GM18508 (cell line): ENCODE results near the gene CYP3A4.
"Not testable (repeated sequence)": the region's sequence is repeated elsewhere in the genome, so short reads cannot be mapped to it uniquely, and the experiment has no call there.

Source experiments
- ATAC-seq: cut with Tn5 transposase; IDR thresholded peaks from one replicate; pipeline ENCODE4 v1.9.1; 2021; ENCODE audit warnings: moderate number of reproducible peaks; ENCODE audit not compliant: insufficient read depth, unreplicated experiment

The CYP3A4 gene

GRCh38 chr7:99784007-99784406, at the start of gene CYP3A4:
TSS of gene CYP3A4 (minus strand) at chr7:99784184. CDS start at chr7:99784081, 103 bp downstream.
- no peak for ATAC-seq

DNA sequence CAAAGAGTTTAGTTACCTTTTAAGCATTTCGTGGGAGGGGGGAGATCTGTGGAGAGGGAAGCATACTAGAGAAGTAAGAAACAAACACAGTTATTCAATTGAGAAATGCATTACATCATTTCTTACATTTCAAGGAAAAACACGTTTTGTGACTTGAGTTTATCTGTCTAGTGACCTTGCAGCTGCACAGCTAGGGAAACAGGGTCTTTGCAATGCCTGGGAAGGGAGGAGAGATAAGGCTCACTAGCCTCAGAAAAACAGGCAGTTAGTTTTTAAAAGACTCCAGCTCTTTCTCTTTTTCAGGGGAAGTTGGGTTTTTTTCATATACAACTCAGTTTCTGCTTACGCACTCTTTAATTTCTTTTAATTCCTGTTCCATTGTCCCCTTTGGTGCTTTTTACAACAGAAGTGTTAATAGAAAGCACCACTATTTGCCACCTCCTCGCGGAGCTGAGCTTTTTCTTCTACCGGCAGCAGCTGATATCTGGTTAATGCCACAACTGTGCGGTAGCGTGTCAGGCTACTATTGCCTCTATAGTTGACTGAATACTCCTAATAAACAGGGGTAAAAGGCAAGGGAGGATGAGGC, 49.4 kb upstream of the CYP3A4 start:
- no peak for ATAC-seq

GRCh38 chr7:99831595-99831994, 47.6 kb upstream of the CYP3A4 start:
- no peak for ATAC-seq

DNA sequence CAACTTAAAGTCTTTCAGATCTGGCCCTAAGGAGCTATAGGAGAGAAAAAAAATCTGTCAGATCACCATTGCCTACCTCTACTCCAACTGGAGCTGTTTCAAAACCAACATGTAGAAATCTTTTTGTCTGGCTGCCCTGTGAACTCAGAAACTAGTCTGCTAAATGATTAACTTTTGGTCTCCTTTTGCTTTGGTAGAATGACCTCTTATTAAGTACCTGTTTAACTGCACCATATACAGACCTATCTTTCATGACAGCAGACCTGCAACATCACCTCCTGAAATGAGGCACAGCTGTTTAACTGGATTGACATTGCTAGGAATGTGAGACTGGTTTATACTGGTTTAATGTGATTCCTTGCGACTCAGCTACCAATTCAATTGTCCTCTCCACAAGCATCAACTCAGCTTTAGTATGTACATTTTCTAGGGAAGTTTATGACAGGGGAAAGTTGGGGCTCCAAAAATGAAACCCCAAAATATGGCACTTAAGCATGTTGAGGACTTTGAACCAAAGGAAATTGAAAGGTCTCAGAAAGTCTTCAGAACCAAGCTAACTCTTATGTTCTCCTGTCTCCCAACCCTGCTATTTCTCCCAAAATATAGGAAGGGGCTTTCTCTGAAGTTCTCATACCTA, 45.7 kb upstream of the CYP3A4 start:
- no peak for ATAC-seq

GRCh38 chr7:99828811-99829210, 44.8 kb upstream of the CYP3A4 start:
- no peak for ATAC-seq

DNA sequence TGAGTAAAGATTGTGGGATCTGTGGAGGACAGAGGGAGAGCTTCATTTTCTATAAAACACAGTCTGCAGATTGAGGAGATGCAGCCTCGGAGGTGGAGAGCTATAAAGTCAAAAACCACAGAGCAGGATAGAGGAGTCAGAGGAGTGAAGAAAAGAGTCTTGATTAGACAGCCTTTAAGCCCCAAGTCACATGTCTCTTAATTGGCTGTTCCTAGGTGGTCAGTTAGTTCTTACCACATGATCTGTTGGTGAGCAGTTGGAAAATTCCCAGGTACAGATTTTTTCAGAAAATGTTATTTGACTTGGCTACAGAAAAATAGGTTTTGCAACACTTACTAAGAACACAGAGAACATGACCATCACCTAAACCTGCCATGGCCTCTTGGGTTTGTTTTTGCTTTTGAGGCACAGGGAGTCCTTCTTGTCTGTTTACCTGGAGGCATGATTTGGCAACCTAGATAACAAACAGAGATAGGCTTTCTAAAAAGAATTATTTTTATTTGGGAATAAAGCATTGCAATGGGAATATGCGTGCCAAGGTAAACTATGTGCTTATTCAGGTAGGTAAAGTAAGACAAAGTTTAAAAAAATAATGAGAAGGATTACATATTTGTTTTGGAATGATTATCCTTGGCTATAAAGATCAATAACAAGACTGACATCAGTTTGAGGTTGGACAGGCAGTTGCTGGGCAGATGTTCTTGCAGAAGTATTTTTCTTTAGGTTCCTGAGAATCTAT, 43.2 kb upstream of the CYP3A4 start:
- ATAC-seq: no peak

GRCh38 chr7:99825873-99826272, 41.9 kb upstream of the CYP3A4 start:
- no peak for ATAC-seq

GRCh38 chr7:99825452-99825851, 41.5 kb upstream of the CYP3A4 start:
- no peak for ATAC-seq

DNA sequence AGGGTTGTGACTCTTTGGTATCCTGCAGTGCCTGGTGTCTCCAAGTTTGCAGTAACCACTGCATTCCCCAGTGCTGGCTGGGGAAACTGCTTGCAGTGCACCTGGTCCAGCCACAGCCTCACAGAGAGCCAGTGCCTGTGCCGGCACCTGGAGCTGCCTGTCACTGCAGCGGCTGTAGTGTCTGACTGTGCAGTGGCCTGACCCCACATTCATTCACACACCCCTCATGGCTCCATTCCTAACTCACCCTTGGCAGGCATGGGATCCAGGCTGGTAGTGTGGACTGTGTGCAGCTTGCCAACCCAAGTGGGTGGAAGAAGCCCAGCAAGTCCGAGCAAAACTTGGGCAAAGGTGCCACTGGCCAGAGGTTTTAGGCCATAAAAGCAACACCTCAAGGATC, 40.1 kb upstream of the CYP3A4 start:
- no peak for ATAC-seq

DNA sequence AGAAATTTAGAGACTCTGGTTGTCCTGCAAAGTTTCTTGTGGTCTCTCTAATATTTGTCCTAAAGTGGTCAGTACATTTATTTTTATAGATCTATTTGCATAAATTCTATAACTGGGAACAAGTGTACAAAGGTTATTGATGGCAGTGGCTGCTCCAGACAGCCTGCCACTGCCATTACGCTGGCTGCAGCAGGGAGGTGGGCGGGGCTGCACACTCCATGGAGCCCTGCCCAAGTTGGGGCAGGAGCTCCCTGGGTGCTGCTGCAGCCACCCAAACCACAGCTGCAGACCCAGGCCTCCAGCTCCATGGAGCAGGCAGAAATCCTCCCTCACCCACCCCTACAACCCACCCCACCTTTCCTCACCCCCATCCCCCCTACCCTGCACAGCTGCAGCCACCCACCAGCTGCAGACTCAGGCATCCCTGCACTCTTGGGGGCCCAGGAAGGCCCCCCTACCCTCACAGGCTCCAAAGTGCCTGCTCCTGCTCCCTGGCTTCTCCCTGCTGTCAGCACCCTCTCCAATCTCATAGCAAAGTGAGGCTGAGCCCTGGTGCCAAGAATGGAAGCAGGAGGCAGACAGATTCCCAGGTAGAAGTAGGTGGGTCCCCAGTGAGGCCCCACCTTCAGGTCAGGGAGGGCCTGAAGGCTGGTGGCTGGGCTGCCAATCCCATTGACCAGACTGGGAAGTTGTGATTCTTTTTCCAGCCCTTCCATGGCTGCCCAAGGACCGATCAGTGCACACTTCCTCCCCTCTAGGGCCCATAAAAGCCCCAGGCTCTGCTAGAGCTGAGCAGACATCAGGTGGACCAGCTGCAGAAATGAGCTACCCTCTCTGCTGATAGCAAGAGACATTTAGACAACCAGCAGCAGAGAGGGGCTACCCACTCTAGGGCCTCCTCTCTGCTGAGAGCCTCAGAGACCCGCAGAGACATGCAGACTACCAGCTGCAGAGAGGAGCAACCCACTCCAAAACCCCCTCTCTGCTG, 39.0 kb upstream of the CYP3A4 start:
- no peak for ATAC-seq

DNA sequence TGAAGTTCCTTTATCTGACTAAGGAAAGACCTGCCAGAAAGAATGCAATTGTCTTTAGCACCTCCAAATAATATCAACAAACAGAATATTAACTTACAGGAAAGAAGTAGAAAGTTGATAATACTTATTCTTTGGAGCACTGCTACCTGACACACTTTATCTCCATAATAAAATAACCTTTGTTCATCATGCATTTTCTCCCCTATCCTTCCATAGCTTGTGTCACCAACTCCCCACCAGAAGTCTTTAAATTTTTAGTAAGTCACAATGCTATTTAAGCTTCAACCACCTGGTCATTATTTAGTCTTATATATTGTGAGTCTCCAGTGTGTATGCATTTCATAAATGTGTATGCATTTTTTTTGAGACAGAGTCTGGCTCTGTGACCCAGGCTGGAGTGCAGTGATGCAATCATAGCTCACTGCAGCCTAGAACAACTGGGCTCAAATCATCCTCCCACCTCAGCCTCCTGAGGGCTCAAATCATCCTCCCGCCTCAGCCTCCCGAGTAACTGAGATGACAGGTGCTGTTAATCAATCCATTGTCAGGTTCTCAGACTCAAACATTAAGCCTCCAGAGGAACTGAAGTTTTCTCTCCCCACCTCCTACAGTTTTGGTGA, 36.5 kb upstream of the CYP3A4 start:
- ATAC-seq: no peak

DNA sequence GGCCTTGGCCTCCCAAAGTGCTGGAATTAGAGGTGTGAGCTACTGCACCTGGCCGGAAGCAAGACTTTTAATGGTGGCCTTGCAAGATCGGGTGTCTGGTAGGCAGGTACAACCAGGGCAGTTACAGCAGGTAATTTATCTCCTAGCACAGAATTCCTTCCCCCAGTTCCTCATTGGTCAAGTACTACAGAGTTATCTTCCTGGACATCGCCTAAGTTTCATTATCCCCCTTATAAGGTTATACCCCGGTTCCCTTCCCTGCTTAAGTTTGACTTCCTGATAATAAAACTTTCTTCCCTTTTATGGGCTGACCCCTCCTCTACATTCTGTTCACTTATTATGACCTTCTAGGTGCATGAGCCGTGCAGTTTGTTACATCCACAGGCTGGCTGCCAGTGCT, 24.8 kb upstream of the CYP3A4 start:
- ATAC-seq: no peak

GRCh38 chr7:99806839-99807478, 23.0 kb upstream of the CYP3A4 start:
- ATAC-seq: no peak

DNA sequence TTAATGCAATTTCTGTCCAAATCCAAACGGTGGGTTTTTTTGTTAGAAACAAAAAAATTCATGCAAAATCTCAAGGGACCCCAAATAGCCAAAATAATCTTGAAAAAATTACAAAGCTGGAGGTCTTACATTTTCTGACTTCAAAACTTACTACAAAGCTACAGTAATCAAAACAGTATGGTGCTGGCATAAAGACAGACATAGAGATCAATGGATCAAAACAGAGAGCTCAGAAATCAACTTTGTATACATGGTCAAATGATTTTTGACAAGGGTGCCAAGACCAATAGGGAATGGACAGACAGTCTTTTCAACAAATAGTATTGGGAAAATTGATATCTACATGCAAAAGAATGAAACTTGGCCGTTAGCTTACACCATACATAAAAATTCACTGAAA, 21.7 kb upstream of the CYP3A4 start:
- no peak for ATAC-seq

DNA sequence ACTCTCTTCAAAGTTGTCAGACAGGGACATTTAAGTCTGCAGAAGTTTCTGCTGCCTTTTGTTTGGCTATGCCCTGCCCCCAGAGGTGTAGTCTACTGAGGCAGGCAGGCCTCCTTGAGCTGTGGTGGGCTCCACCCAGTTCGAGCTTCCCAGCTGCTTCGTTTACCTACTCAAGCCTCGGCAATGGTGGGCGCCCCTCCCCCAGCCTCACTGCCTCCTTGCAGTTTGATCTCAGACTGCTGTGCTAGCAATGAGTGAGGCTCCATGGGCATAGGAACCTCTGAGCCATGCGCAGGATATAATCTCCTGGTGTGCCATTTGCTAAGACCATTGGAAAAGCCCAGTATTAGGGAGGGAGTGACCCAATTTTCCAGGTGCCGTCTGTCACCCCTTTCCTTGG, 19.1 kb upstream of the CYP3A4 start:
- ATAC-seq: not testable (repeated sequence)

GRCh38 chr7:99801407-99801806, 17.4 kb upstream of the CYP3A4 start:
- ATAC-seq: not testable (repeated sequence)

DNA sequence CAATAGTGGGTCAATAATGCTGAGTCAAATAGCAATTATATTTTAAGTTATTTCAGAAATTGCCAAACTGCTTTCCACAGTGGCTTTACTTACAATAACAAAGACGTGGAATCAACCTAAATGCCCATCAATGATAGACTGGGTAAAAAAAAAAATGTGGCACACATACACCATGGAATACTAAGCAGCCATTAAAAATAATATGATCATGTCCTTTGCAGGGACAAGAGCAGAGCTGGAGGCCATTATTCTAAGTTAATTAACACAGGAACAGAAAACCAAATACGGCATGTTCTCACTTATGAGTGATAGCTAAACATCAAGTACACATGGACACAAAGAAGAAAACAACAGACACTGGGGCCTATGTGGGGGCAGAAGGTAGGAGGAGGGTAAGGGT, 15.0 kb upstream of the CYP3A4 start:
- no peak for ATAC-seq

DNA sequence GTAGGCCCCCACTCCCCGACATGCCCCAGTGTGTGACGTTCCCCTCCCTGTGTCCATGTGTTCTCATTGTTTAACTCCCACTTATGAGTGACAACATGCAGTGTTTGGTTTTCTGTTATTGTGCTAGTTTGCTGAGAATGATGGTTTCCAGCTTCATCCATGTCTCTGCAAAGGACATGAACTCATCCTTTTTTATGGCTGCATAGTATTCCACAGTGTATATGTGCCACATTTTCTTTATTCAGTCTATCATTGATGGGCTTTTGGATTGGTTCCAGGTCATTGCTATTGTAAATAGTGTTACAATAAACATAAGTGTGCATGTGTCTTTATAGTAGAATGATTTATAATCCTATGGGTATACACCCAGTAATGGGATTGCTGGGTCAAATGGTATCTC, 11.9 kb upstream of the CYP3A4 start:
- ATAC-seq: not testable (repeated sequence)

GRCh38 chr7:99794585-99795502, 10.9 kb upstream of the CYP3A4 start:
- ATAC-seq: no peak
